ENCODE data around the gene SLC35B4.
"Not testable (repeated sequence)": the region's sequence is repeated elsewhere in the genome, so short reads cannot be mapped to it uniquely, and the experiment has no call there.

Gene SLC35B4

DNA sequence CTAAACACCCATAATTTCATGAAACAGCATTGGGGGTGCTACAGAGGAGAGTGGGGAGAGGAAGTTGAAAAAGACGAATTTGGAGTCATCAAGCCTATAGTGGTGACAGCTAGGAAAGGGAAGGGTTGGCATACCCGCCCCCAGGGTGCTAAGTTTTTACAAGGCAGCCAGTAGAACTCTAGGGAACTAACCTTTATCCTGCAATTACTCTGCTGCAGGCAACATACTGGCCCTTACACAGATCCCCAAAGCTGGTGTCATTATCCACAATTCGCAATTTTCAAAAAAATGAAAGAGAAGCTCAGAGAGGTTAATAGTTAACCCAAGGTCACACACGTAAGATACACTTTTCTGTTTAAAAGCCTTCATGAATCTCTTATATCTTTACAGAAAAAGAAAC lies 14.2 kb upstream of the SLC35B4 start:
- no peak for DNase-seq

DNA sequence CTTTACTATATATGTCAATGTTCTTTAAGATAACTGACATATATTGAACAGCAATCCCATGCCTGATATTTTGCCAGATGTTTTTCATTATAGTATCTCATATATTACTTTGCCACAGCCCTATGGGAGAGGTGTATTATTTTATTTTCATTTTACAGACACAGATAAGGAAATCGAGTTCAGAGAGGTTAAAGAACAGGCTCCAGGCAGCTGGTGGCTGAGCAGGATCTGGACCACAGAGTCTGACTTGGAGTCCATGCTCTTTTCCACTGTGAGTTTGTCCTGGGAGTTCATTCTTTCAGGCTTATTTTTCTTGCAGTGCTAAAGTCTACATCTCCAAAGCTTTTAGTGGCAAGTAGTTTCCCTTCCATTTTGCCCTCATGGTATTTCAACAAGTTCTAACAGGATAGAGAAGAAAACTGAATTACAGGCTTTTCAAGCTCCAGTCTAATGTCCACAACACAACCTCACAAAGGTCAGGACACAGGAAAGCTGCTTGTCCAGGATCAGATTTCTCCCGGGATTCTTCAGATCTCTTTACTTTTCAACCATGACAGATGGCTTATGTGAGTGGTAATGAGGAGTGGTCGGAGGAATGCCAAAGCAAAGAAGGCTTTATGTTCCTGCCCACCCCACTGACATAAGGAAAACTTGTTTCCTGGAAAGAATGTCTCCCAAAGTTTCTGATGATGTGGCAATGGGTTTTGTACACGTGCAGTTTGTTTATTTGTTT lies 13.1 kb upstream of the SLC35B4 start:
- DNase-seq, result no peak

DNA sequence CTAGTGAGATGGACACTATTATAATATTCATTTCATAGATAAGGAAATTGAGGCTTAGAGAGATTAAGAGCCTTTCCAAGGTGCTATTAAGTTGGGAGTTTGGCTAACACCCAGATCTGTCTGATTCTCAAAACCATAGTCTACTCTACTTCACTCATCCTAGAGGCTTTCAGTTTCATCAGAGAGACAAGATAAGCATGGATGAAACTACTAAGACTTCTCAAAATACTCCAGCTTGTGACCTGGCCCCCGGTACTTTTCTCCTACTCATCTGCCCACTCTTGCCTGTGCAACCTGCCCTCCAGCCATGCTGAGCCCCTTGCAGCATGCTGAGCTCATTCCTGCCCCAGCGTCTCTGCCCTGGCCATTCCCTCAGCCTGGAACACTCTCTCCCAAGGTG lies 12.2 kb upstream of the SLC35B4 start:
- no peak for DNase-seq

DNA sequence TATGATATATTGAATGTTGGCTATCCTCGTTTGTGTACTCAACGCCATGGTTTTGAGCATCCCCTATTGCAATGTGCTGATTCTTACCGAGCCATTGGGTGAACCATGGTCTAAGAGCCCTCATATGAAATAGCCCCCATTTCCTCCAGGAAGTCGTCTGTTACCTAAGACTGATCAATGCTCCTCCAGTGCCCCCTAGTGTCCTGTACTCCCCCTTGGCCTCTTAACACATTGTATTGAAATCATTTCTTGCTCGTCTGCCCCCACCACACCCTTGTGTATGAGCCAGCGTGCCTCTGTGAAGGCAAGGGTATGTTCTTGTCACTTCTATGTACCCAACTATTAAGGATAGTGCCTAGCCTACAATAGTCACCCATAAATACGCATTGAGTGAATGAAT lies 11.2 kb upstream of the SLC35B4 start:
- peak; percentile 69 for DNase-seq

DNA sequence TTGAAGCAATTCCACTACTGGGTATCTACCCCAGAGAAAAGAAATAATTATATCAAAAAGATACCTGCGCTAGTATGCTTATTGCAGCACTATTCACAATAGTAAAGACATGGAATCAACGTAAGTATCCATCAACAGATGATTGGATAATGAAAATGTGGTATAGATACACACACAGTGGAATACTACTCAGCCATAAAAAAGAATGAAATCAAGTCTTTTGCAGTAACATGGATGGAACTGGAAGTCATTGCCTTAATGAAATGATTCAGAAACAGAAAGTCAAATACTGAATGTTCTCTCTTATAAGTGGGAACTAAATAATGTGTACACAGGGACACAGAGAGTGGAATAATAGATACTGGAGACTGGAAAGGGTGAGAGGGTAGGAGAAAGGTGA lies 7.4 kb upstream of the SLC35B4 start:
- DNase-seq, result no peak

DNA sequence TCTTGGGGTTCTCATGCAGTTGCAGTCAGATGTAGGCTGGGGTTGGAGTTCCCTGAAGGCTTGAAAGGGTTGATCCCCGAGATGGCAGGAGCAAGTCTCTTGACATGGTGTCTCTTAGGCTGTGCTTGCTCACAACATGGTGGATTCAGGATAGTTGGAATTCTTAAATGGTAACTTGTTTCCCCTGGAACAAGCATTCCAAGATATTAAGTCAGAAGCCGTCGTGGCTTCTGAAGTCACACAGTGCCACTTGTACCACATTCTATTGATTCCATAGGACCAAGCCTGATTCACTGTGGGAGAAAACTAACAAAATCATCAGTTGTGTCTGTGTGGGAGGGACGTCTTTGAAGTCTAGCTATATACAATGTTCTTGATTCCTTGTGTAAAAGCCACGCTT lies 3.5 kb upstream of the SLC35B4 start:
- no peak for DNase-seq

DNA sequence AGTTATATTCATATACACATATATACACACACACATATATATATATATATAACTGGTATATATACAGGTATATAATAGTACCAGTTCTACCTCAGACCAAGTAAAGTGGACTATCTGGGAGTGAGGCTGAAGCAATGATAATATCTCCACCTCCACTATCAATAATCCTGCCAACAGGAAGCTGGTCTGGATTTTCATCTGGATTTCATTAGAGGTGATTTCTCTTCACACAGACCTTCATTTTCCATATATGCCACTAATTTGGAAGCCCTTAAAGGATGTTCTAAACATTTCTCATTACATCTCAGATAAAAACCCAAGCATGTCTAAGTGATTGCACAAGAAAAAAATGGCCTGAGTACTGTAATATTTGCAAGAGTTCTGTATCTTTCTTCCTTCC lies 1.7 kb upstream of the SLC35B4 start:
- DNase-seq, result no peak

DNA sequence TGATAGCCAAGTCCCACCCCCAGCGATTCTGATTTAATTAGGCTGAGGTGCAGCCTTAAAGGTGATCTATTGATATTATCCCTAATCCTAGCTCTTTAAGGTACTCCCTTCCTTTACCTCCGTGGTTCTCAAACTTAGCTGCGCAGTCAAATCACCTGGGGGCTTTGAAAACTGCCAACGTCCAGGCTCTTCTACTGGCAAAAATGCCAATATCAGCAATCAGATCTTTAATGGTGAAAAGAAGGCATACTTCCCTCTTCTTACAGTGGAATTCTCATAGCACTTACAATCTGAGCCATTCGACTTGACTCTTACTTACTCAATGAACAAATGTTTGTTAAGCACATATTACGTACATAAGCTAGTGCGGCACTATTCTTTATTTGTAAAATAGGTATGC lies 704 bp upstream of the SLC35B4 start:
- DNase-seq, result no peak

DNA sequence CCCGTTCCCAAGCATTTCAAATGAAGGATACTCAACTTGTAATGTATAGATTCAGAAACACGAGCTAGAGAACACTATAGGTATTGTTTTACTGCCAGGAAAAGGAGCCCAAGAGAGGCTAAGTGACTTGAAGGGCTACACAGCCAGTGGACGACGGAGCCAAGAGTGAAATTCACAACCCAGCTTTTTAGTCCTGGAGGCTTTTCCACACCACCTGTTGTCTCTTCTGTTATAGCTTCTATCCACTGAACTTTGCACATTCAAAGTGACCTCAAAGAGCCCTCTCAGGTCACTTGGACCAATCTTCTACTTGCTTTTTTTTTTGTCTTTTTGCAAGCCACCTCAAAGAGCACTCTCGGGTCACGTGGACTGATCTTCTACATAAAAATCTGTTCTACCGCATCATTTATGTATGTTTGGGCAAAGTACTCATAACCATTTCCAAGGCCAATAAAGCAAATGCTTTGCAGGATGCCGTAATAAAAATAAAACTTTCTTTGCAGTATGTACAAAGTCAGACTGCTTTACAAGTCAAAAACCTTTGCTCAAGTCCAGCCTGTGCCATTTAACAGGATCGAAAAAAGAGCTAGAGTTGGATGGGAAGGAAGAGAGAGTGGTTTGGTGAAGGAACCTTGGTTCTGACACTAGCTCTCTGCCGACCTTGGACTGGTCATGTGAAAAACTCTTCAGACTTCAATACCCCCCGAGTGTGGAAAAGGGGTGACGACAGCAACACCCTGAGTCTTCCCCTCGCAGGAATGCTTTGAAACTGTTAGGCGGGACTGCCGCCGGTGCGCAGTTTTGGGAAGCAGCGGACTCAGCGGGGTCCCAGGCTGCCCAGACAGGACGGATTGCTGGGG lies 821 bp downstream of the SLC35B4 start:
- DNase-seq, result no peak

DNA sequence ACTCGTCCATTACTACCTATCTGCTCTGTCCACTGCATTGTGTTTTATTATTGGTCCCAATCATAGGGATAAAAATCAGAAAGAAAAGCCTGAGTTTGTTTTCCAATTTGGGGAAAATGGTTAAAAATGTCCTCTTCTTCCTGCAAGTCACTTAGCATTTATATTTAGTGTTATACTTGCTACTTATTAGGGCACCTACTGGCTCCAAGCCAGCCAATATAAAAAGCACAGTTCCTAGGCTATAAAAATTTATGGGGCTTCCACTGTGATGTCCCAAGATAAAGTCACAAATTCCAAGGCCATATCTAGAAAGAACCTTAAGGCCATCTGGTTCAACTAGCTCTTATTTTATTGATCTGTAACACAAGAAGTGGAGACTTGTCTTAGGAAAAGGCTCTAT lies 3.2 kb downstream of the SLC35B4 start:
- DNase-seq, result no peak

DNA sequence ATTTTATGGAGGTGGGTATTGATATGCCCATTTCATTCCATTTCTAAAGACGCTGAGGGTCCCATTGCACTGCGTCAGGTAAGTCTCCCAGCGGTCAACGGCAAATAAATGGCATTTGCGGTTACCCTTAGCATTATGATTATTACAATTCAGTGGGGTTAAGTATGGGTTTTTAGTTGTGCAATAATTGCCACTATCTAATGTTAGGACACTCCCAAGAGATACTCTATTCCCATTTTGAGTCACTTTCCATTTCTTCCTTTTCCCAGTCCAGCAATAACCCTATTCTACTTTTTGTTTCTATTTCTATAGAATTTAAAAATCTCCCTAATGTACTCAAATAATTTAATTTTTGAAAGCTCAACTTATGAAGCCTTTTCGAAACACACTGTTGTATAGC lies 4.0 kb downstream of the SLC35B4 start:
- no peak for DNase-seq

DNA sequence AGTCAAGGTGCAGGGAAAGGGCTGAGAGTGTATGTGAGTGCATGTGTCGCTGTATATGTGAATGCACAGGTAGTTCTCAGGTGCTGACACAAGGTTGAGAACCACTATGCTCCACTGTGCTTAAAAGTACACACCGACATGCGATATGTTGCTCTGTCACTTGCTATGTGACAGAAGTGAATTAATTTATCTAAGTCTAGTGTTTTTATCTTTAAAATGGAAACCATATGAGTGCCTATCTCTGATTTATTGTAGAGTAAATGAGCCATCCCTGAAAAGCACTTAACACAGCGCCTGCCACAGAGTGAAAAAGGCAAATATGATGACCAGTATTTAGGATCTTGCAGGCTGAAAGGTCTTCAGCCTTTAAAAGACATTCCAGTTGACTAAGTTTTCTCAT lies 4.9 kb downstream of the SLC35B4 start:
- no peak for DNase-seq

DNA sequence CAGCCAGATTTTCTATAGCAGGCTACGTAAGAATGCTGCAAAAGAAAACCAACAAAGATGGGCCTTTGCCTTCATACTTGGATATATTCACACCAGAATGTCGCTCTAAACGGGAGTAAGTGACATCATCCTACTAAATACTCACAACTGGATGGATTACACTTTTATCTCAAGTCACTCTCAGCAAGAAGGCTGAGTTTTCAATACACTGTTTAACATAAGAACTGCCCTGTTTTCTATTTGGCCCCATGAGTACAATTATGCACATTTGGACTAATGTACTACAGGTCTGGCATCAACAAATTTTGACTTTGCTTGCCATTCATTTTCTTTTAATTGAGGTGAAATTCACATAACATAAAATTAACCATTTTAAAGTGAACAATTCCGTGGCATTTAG lies 8.2 kb downstream of the SLC35B4 start:
- no peak for DNase-seq

DNA sequence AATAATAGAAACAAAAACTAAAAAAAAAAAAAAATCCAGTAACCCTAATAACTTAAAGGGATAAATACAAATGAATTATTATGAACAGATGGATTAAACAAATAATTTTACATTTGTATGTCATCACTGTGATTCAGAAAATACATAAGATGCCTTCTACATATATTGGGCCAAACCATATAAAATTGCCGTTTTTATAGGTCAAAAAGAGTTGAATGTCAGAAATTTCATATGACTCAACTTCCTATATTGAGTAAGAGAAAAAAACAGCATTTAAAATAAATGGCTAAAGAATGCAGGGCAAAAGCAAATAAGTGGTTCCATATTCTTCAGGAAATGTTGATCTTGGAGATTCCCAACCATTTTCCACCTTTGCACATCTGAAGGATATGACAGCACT lies 9.4 kb downstream of the SLC35B4 start:
- no peak for DNase-seq

DNA sequence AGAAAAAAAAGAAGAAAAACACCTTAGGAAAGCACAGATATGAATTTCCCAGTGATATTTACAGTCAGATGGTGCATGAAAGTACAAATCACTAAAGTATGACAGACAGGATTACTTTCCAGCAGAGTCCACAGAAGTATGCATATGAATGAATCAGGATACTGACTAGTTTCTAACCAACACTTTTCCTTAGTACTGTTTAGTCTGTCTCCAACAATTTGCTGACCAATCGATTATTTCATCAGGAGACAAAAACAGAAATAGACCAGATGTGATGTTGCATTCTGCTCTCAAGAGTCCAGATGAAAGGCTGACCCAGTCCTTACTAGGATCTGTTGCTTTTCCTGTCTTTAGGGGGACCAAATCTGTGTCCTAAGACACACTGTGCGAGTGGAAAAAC lies 14.6 kb downstream of the SLC35B4 start:
- no peak for DNase-seq

DNA sequence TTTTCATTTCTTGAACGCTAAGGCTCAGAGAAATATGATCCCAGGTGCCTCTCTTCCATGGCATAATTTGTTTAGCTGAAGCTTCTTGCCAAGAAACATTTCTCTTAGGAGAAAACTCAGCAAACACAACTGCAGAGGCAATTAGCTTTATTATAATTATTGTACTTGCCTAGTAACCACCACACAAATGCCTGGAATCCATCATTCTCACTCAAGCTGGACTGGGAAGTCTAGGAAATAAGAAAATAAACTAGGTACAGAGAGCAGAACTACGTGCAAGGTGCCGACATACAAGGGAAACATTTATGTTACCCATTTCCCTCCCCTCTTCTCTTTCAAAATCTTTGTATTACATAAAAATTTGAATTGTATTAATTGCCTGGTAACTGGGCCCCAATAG lies 15.1 kb downstream of the SLC35B4 start:
- DNase-seq, result peak; percentile 16

DNA sequence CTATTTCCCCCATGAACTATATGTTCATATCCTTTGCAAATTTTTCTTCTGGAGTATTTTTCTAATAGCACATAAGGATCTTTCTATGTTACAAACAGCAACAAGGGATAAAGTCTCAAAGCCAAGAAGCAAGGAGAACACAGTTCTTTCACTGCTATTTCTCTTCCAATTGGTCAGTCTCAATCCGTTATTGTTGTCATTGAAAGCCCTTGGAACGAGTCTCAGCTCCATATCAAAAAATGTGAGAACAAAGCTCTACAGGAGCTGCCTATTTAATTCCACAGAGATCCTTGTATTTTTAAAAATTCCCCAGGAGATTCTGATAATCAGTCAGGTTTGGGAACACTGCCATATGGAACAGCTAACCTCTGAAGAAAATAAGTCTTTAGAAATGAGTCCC lies 15.7 kb downstream of the SLC35B4 start:
- DNase-seq, result no peak

DNA sequence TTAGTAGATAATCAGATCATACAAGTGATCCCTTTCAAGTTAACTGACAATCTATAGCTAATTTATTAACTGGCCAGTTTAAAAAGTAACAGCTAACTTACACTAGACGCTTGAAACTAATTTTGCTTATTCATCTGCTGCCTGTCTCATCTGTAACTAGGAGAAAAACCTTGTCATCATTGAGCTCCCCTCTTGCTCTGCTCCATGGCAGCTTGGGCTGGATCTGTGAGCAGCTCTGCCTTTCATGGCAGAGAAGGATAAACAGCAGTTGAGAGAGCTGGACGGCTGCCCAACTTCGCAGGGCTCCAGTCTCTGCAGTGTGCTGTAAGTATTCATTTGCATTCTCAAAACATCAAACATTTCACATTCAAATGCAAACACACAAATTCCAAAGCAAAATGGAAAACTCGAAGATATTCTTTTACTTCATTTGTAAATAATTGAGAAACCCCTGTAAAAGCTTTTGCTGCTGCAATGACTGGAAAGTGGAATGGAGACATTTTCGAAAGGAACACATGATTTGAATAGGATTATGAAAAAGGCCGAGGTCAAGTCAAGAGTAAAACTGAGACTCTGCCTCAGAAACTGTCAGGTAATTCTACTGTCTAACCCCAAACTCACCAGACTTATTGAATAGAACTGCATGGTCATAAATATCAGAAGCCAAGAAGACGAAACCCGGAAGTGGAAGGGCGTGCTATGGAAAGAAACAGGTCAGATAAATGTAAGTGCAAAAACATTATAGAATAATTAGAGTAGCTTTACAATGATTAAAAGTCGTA lies 17.6 kb downstream of the SLC35B4 start:
- DNase-seq, result peak; percentile 65

DNA sequence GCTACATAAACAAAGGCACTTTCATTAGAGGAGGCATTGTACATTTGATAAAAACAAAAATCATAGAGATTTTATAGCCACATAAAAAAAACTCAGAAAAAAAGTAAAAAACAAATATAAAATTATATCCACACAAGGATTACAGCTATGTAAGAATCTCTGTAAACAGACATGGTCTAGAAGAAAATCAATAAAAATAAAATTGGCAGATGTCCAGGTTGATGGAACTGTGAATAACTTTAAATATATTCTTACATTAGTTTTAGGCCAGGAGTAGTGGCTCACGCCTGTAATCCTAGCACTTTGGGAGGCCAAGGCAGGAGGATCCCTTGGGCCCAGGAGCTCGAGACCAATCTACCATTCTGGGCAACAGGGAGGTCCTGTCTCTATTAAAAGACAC lies 19.2 kb downstream of the SLC35B4 start:
- DNase-seq, result no peak

DNA sequence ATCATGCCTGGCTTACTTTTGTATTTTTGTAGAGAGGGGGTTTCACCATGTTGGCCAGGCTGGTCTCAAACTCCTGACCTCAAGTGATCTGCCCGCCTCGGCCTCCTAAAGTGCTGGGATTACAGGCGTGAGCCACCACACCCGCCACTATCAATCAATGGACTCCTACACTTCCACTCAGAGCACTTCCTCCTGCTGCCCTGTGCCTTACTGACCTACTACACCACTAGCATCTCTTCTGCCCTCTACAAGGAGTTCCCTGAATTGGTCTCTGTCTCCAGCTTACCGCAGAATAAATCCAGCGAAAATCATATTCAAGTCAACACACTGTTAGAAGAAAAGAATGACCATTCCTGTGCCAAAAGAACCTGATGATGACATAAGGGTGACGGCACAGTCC lies 20.7 kb downstream of the SLC35B4 start:
- DNase-seq, result not testable (repeated sequence)

DNA sequence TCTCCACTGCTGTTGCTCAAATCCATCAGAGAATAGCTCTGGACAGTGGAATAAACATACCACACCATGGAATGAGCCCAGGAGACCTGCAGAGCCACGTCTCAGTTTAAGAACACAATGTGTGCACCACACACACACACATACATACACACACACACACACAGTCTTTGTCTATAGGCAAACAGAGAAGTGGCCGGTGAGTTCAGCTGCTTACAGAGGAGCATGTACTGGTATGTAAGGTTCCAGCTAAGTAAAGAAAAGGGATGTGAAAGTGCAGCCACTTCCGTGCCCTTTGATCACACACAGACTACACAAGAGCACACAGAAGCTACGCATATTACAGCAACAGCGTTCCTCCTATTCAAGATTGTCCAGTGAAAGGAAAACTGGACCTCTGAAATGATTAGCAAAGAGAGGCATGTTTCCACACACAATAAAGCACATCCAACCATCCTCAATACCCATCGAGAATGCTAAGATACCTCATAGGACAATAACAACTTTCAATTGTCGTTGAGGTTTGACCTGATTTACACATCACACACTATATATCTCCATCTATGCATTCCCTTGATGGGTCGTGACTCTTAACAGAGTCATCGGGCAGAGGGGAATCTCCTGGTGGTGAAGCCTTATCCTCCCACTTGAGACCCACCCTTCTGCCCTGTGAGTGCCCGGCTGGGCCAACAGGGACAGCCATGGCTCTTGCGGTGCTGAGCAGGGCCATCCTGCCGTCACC lies 23.6 kb downstream of the SLC35B4 start:
- DNase-seq, result no peak

DNA sequence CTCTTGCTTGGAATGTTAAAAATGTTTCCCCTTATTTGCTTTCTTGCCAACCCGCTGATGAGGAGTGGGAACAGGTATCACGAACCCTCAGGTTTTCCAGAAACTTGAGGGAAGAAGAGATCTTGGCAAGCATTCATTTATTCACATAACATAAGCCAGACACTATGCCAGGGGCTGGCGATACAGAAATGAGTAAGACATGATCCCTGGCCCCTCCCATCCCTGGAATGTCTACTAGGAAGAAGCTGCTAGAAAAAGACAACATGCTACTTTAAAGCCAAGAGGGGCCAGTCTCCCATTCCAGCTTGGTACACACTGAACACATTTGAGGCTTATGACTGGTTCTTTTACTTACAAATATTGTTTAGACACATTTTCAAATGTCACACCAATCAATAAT lies 26.4 kb downstream of the SLC35B4 start:
- no peak for DNase-seq

DNA sequence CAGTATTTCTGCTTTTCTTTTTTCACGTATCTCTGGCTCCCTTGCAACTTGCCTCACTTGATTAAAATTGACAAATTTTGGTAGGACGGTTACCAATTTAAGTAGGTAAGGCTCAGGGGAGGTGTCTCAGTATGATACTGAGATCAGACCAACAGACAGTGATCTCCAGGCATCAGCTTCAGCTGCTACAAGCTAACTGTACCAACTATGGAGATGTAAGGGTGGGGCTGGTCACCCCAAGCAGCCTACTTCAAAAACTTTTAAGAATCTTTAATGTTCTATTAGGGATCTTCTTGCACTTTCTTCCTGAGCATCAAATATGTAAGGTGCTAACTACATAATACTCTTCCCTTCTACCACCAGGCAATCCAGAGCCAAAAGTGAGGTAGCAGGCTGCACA lies 26.9 kb downstream of the SLC35B4 start:
- no peak for DNase-seq

Data from COR-L47 (cell line).